Gastroesophageal sphincter (tissue), 4 donors: ENCODE data around the gene REEP1. TPM values are rescaled to one million over a fixed set of nuclear protein-coding genes. Genes with fewer than 3 reads are reported as not detected.
A peak's percentile ranks its signal among the peaks of the same experiment; 100 is the strongest.

Experiments used
- ATAC-seq: fragments of 150-250 bp; one replicate; pipeline ENCODE4 v1.9.1; 2016; ENCODE audit warnings: mild to moderate bottlenecking, moderate library complexity
- H3K27ac ChIP-seq, 4 donors: fragments of 200-600 bp; sonication (generic) in 3 of 4; 1 replicate in 3 of 4; 2 replicates in 1 of 4; pipeline ENCODE4 v1.5.1; 2016 to 2019
- H3K27me3 ChIP-seq: fragments of 200-600 bp; sonication (generic); one replicate; pipeline ENCODE4 v1.5.1; 2019
- H3K36me3 ChIP-seq, 2 donors: fragments of 200-600 bp; sonication (generic); one replicate each; pipeline ENCODE4 v1.5.1; 2019; ENCODE audit warnings: control low read depth in 1 of 2
- H3K4me1 ChIP-seq, 3 donors: fragments of 200-600 bp; sonication (generic); 1 replicate in 2 of 3; 2 replicates in 1 of 3; pipeline ENCODE4 v1.5.1; 2016 to 2019; ENCODE audit warnings: control low read depth in 2 of 3
- H3K4me3 ChIP-seq, 2 donors: fragments of 200-600 bp; sonication (generic); one replicate each; pipeline ENCODE4 v1.5.1; 2019; ENCODE audit warnings: mild to moderate bottlenecking in 1 of 2, moderate library complexity in 1 of 2
- H3K9me3 ChIP-seq, 3 donors: fragments of 200-600 bp; sonication (generic); one replicate each; pipeline ENCODE4 v1.5.1; 2017 to 2019; ENCODE audit warnings: control low read depth in 2 of 3
- CTCF ChIP-seq, 4 experiments: fragments of 200-600 bp in 2 of 4; fragments of 450-650 bp in 2 of 4; sonication (generic) in 1 of 4; IDR thresholded peaks; one replicate each; pipeline ENCODE4 v1.5.1; 2017 to 2019; ENCODE audit warnings: antibody characterized with exemption in 4 of 4, mild to moderate bottlenecking in 2 of 4, moderate library complexity in 2 of 4
- EP300 ChIP-seq: sonication (generic); formaldehyde crosslinking; IDR thresholded peaks from one replicate; pipeline ENCODE4 v1.6.1; 2017; ENCODE audit warnings: antibody characterized with exemption, mild to moderate bottlenecking
- POLR2A ChIP-seq, 2 donors: fragments of 450-650 bp; IDR thresholded peaks; one replicate each; pipeline ENCODE4 v1.6.1; 2017; ENCODE audit warnings: antibody characterized with exemption in 2 of 2, mild to moderate bottlenecking in 2 of 2, moderate library complexity in 1 of 2
- POLR2AphosphoS5 ChIP-seq: sonication (generic); formaldehyde crosslinking; IDR thresholded peaks from one replicate; pipeline ENCODE4 v1.6.1; 2017; ENCODE audit warnings: antibody characterized with exemption
- WGBS, 2 donors: methylation state at CpG; one replicate each; pipeline ENCODE4 v1.1.5; 2018; ENCODE audit warnings: low coverage in 1 of 2; 5-methylcytosine and 5-hydroxymethylcytosine counted together
- total RNA-seq, 4 donors: library from RNA; depleted of rRNA; stranded (reverse); fragments of >200 nt; gene quantifications; one replicate each; pipeline ENCODE4 v1.1.0, GENCODE V29; 2016

The REEP1 gene
- total RNA-seq, 4 donors from 2014 or later: 22.9 to 107 (median 70.7) TPM

GRCh38 chr2:86309966-86310365 is 27.5 kb downstream of the REEP1 start:
- Histone ChIP-seq H3K36me3 (no peaks in the 10 kb centered on the region), H3K9me3 (no peaks in the 10 kb centered on the region), H3K27ac (peak overlapping the region in 3 of 4 donors; percentile 68 to 72 (median 70)), H3K4me3 (no peak overlapping the region), H3K4me1 (peaks cover 0 to 80% (median 4%) of the 10 kb centered on the region in 3 donors), H3K27me3 (no peaks in the 10 kb centered on the region)
- 84 to 87% methylated on average over 3 to 4 of the region's 5 CpGs for WGBS, 2 donors
- ATAC-seq: no peak
- no peak for TF ChIP-seq POLR2AphosphoS5
- TF ChIP-seq POLR2A (IDR thresholded peaks at IDR 0.05): no peak
- no peak for TF ChIP-seq EP300
- no peak for TF ChIP-seq CTCF (IDR thresholded peaks at IDR 0.05)

DNA sequence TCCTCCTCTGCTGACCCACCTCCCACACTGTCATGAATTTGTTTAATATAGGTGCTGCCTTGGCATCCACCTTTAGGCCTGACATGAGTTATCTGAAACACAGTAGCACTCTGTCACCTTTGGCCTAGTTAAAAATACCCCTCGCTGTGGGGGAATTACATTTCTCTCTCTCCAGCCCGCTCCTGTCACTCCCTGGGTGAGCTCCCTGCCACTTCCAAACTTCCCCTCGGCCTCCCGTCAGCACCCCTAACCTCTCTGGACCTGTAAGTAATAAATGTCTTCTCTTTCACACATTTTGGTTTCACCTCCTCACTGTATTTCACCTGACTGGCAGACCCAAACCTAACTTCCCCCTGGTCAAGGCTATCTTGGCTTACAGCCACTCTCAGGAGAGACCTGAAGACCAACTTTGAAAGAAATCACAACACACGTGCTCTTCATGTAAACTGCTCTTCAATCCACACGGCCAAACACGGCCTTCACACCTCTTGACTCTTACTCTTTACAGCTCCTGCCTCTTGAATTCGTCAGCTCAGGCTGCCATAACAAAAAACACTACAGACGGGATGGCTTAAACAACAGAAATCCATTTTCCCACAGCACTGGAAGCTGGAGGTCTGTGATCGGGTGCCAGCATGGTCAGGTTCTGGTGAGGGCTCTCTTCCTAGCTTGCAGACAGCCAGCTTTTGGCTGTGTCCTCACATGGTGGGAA is 28.3 kb downstream of the REEP1 start:
- Histone ChIP-seq H3K4me3 (no peak overlapping the region), H3K27me3 (no peaks in the 10 kb centered on the region), H3K36me3 (no peaks in the 10 kb centered on the region), H3K9me3 (no peaks in the 10 kb centered on the region), H3K4me1 (peaks cover 0 to 78% (median 4%) of the 10 kb centered on the region in 3 donors), H3K27ac (peak overlapping the region in 3 of 4 donors; percentile 68 to 72 (median 70))
- 31 to 80% methylated on average over 6 to 10 of the region's 10 CpGs for WGBS, 2 donors
- no peak for ATAC-seq
- no peak for TF ChIP-seq EP300

DNA sequence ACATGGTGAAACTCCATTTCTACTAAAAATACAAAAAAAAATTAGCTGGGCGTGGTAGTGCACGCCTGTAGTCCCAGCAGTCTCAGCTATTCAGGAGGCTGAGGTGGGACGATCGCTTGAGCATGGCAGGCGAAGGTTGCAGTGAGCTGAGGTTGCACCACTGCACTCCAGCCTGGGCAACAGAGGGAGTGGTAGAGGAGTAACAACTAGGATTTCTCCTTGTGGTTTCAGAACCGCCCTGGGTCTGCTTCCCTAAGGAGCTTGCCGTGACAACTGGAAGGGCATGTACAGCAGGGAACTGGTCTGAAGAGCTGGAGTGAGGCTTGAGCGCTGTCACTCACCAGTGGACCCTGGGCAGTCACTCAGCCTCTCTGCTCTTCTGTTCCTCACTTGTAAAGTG is 29.1 kb downstream of the REEP1 start:
- Histone ChIP-seq H3K36me3 (no peaks in the 10 kb centered on the region), H3K4me3 (no peak overlapping the region), H3K27ac (peak overlapping the region in 3 of 4 donors; percentile 68 to 72 (median 70)), H3K4me1 (peaks cover 0 to 73% (median 4%) of the 10 kb centered on the region in 3 donors), H3K27me3 (no peaks in the 10 kb centered on the region), H3K9me3 (no peaks in the 10 kb centered on the region)
- TF ChIP-seq POLR2A (IDR thresholded peaks at IDR 0.05): no peak
- TF ChIP-seq EP300: no peak
- TF ChIP-seq POLR2AphosphoS5: no peak
- TF ChIP-seq CTCF (IDR thresholded peaks at IDR 0.05): no peak
- 80 to 89% methylated on average over 1 to 5 of the region's 8 CpGs for WGBS, 2 donors
- ATAC-seq: no peak

GRCh38 chr2:86307431-86307830 is 30.0 kb downstream of the REEP1 start:
- Histone ChIP-seq H3K4me1 (peaks cover 0 to 79% (median 4%) of the 10 kb centered on the region in 3 donors), H3K4me3 (no peak overlapping the region), H3K36me3 (no peaks in the 10 kb centered on the region), H3K27me3 (no peaks in the 10 kb centered on the region), H3K27ac (no peak overlapping the region), H3K9me3 (no peaks in the 10 kb centered on the region)
- no peak for ATAC-seq
- WGBS, 2 donors: 92 to 93% methylated on average over 5 to 7 of the region's 7 CpGs
- TF ChIP-seq CTCF (IDR thresholded peaks at IDR 0.05) (no peak), EP300 (no peak), POLR2AphosphoS5 (no peak), POLR2A (IDR thresholded peaks at IDR 0.05) (no peak)

DNA sequence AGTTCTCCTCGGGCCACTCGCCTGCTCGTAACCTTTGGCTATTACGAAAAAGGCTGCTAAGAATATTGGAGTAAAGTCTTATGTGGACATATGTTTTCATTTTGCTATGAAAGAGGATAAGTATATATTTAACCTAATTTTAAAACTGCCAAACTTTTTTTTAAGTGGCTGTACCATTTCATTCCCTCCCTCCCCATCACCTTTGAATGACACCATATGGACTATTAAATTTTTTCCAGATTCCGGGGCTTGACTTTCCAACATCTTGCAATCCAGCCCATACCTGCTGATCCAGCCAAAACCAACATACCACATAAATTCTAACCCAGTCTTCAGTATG is 31.5 kb downstream of the REEP1 start:
- Histone ChIP-seq H3K9me3 (no peaks in the 10 kb centered on the region), H3K36me3 (no peaks in the 10 kb centered on the region), H3K27ac (peak overlapping the region in 1 of 4 donors; percentile 38), H3K27me3 (no peaks in the 10 kb centered on the region), H3K4me3 (no peak overlapping the region), H3K4me1 (peaks cover 10 to 79% (median 12%) of the 10 kb centered on the region in 3 donors)
- WGBS, 2 donors: 65 to 74% methylated on average over 5 of the region's 5 CpGs
- ATAC-seq: no peak
- TF ChIP-seq POLR2A (IDR thresholded peaks at IDR 0.05): no peak

GRCh38 chr2:86305195-86305914 is 32.1 kb downstream of the REEP1 start:
- no peaks in the 10 kb centered on the region for H3K9me3 ChIP-seq
- no peak for ATAC-seq
- H3K27ac ChIP-seq: peak overlapping the region in 2 of 4 donors; percentile 31 to 38
- WGBS, 2 donors: 61 to 68% methylated on average over 4 to 5 of the region's 5 CpGs
- H3K36me3 ChIP-seq: no peaks in the 10 kb centered on the region
- H3K4me1 ChIP-seq: peaks cover 13 to 79% (median 14%) of the 10 kb centered on the region in 3 donors
- TF ChIP-seq POLR2AphosphoS5: no peak
- TF ChIP-seq EP300: no peak
- H3K27me3 ChIP-seq: no peaks in the 10 kb centered on the region
- H3K4me3 ChIP-seq: no peak overlapping the region
